Stimulated activated CD8-positive, alpha-beta memory T cell treated with anti-CD3 and anti-CD28 coated beads, Interleukin-15, amount 100 ng/mL, for 24 hours (primary cell): Measurements from ENCODE around the gene NCAPD3.

Experiments
- DNase-seq: peaks from one replicate; pipeline ENCODE4 v3.0.0-alpha.2; 2020; ENCODE audit warnings: low read depth

NCAPD3 gene

DNA sequence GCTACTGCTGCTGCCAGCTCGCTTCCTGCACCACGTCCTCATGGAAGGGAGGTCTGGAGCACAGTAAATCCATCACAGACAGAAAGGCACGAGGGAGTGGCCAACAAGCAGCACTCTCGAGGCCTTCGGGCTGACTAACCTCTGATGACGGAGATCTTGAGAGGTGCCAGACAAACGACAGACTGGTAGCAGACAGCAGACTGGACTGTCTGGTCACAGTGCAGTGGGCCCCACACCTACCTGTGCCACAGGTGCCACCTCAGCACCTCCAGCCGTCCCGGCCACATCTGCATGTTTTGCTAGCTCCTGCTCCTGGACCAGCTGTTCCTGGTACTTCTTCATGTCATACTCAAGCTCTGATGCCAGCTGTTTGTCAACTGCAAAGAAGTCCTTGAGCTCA, 64.1 kb downstream of the NCAPD3 start:
- DNase-seq = no peak

DNA sequence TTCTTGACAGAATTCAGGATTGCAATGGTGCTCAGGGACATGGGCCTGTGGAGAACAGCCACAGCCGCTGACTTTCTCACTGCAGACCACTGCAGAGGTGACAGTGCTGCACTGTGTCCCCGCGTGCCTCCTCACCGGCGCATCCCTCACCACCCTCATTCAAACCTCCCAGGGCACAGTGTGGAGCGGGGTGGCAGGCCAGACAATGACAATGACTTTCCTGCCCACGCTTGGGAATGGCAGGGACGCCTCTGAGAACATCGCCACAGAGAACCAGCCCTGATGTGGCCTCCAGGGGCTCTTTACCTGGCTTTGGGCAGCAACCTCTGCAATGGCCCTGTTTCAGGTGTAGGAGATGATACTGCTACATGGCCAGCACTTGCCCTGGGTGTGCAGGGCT, 65.7 kb downstream of the NCAPD3 start:
- no peak for DNase-seq

DNA sequence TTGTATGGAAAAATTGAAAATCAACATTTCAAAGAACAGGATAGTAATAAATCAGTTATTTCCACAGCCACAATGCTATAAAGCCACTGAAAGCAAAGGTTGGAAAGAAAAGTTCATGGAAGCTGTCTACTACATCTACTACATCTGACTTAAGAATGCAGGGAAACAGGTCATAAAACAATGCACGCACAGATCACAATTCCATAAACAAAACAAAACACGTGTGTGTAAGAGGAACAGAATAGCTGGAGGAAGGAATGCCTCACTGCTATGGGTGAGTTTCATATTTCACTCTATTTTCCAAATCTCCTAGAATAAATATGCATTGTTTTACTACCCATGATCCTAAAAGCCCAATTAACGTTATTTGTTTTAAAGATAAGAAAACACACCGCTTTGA, 66.3 kb downstream of the NCAPD3 start:
- DNase-seq = no peak

DNA sequence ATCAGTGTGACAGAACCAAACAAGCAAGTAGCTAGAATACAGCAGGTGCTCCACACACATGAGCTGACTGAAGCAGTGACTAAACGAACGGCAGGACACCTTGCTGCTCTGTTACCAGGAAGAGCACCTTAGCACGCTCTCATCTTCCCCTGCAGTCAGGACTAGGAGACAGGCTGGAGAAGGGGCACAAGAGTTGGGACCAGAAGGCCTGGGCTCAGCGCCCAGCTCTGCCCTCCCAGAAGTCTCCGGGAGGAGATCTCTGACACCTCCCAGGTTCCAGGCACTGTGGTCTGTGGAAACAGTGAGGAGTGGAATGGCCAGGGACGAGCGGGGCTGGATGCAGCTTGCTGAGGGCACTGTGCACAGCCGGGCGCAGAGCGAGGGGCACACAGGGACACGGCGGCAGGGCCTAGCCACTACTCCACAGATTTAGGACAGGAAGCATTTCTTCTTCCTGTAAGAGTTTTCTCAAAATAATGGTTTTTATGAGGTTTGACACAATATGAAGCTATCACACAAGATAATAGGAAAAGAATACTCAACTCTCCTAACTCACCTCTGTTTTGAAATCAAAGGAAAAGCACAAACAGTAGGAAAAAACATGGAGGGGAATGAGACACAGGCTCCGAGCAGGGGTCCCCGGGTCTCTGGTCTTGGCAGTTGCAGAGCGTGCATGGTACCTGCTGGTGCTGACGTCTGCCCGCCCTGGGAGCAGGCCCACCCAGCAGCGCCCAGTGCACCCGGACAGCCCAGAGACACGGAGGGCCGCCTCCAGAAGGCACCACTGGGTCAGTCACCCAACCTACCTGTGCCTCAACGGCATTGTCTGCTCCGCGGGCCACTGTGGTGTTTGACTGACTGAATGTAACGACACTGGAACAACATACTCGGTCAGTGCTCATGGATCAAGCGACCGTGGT, 67.6 kb downstream of the NCAPD3 start:
- no peak for DNase-seq

DNA sequence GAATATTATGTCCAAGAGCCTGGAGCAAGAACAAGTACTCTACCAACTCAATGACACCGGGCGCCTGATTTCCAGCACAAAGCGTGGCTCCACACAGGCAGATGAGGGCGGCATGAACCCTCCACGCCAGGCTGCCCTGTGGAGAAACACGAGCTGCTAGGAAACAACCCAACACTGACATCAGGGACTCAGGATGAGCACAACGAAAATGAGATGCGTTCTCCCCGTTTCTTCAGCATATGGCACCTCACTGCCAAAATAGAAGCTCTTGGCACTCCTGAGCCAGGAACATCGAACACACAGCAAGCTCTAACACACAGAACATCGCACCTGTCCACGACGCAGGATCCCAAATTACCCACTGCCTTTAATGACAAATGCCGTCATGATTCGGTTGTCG, 68.3 kb downstream of the NCAPD3 start:
- DNase-seq = no peak

DNA sequence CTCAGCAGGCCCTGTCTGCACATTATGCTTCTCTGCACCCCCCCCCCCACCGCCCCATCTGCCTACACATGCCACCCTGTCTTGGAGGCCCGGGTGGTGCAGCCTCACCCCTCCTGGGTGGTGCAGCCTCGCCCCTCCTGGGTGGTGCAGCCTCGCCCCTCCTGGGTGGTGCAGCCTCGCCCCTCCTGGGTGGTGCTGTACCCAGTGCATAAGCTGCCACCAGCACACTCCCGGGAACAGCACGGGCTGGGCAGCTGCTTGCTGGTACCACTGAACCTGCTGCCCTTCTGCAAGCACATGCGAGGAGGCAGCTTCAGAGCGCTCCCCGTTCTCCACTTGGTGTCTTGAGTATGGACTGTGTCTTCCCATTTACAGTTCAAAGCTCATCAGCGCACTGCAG, 69.3 kb downstream of the NCAPD3 start:
- no peak for DNase-seq

DNA sequence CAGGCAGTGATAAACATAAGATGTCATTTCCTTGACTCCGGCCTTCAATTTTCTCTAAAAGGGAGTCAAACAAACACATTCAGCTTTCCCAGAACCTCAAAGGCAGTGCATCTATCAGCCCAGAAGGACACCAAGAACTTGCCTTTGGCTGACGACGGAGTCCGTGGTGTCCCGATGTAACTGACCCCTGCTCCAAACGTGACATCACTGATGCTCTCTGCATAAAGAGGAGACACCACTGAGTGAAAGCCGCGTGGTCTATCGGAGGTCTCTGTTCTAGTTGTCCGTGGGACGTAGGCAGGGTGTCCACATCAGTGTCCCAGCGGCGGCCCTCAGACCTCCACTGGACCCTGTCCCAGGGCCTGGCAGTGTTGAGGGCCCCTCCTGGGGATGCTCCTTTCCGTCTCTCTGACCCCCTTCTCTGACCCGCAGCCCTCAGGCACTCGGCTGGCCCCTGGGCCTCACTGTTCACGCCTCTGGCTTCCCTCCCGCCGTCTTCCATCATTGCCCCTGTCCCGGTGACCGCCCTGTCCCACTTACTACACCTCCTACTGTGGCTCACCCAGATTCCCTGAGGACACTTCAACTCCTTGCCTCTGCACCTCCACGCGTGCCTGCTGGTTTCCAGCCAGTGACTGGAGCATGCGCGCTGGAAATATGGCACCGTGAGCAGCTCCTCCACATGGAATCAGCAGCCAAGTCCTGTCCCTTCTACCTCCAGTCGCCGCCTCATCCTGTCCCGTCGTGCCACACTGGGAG, 70.4 kb downstream of the NCAPD3 start:
- no peak for DNase-seq

DNA sequence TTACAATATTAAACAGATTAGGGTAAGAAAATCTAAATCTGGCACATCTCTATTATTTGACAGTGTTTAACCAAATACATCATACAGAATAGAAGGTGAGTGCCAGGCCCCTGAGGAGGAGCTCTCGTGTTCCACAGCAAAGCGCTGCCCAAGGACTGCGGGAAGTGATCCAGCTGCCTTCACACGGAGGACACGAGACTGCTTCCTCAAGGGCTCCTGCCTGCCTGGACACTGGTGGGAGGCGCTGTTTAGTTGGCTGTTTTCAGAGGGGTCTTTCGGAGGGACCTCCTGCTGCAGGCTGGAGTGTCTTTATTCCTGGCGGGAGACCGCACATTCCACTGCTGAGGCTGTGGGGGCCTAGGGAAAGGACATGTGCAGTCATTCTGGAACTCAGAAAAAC, 71.1 kb downstream of the NCAPD3 start:
- DNase-seq = no peak

DNA sequence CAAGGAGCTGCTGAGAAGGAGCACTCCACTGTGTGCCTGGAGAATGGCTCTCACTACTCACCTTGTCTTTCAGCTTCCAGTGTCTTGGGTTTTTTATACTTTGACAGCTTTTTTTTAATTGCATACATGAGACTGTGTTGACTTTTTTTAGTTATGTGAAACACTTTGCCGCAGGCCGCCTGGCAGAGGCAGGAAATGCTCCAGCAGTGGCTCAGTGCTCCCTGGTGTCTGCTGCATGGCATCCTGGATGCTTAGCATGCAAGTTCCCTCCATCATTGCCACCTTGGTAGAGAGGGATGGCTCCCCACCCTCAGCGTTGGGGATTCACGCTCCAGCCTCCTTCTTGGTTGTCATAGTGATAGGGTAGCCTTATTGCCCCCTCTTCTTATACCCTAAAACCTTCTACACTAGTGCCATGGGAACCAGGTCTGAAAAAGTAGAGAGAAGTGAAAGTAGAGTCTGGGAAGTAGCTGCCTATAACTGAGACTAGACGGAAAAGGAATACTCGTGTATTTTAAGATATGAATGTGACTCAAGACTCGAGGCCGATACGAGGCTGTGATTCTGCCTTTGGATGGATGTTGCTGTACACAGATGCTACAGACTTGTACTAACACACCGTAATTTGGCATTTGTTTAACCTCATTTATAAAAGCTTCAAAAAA, 72.6 kb downstream of the NCAPD3 start:
- DNase-seq = no peak

DNA sequence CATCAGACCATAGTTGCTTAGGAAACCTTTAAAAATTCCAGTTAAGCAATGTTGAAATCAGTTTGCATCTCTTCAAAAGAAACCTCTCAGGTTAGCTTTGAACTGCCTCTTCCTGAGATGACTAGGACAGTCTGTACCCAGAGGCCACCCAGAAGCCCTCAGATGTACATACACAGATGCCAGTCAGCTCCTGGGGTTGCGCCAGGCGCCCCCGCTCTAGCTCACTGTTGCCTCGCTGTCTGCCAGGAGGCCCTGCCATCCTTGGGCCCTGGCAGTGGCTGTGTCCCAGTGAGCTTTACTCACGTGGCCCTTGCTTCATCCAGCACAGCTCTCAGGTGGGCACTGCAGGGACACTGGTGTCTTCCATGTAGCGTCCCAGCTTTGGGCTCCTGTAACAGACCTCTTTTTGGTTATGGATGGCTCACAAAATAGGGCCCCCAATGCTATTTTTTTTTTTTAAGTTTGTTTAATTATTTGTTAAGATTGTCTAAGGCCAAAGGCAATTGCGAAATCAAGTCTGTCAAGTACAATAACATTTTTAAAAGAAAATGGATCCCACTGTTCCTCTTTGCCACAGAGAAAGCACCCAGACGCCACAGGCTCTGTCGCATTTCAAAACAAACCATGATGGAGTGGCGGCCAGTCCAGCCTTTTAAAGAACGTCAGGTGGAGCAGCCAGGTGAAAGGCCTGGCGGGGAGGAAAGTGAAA, 73.4 kb downstream of the NCAPD3 start:
- DNase-seq = no peak

DNA sequence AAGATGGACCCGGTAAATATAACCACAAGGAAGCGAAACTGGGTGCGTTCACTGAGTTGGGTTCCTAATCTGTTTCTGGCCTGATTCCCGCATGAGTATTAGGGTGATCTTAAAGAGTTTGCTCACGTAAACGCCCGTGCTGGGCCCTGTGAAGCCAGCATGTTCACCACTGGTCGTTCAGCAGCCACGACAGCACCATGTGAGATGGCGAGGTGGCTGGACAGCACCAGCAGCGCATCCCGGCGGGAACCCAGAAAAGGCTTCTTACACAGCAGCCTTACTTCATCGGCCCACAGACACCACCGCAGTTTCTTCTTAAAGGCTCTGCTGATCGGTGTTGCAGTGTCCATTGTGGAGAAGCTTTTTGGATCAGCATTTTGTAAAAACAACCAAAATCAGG, 74.4 kb downstream of the NCAPD3 start:
- DNase-seq = no peak

DNA sequence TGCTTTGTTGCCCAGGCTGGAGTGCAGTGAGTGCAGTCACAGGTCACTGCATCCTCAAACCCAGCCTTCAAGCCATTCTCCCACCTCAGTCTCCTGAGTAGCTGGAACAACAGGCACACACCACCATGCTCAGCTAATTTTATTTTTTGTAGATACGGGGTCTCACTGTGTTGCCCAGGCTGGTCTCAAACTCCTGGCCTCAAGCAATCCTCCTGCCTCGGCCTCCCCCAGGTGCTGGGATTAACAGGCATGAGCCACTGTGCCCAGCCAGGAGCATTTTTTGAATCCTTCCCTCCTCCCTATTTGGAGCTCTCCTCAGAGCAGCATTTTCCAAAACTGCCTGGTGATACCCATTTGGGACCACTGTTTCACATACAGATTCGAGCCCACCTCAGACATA, 77.2 kb downstream of the NCAPD3 start:
- no peak for DNase-seq

DNA sequence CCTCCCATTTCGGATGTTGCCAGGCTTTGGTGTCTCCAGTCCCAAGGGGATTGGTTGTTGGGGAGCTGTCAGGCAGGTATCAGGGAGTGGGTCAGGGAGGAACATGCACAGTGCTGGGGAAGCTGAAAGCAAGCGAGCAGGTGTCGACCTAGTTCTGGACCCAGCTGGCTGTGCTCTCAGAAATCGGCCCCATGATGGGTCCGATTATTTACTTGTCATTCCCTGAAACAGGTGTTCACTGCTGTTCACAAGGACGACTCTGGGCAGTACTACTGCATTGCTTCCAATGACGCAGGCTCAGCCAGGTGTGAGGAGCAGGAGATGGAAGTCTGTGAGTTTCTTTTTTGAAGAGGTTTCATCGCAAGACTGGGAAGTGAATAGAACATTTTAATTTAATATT, 78.1 kb downstream of the NCAPD3 start:
- DNase-seq = no peak

DNA sequence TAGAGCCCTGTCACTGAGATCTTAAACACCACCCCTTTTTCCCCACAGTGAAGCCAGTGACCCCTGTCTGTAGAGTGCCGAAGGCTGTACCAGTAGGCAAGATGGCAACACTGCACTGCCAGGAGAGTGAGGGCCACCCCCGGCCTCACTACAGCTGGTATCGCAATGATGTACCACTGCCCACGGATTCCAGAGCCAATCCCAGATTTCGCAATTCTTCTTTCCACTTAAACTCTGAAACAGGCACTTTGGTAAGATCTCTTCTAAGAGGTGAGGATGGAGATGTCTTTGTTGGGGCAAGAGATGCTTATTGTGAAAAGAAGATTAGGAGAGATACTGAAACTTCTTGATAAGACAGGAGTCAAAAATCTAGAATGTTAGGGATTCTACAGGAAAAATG, 79.0 kb downstream of the NCAPD3 start:
- DNase-seq = no peak

DNA sequence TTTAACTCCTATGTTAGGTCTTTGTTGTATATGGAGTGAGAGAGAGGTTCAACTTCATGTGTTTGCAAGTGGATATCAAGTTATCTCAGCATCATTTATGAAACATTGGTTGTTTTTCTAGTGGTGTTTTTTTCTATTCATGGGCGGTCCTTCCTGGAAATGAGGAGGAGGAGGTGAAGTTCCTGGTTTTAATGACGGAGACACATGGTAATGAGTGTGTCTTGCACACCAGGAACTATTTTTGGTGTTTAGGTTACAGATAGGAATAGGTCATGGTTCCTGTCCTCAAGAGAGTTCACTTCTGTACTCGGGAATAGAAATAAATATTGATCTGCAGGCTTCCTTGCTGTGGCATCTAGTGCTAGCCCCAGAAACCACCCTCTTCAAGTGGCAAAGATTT, 80.0 kb downstream of the NCAPD3 start:
- DNase-seq = no peak

DNA sequence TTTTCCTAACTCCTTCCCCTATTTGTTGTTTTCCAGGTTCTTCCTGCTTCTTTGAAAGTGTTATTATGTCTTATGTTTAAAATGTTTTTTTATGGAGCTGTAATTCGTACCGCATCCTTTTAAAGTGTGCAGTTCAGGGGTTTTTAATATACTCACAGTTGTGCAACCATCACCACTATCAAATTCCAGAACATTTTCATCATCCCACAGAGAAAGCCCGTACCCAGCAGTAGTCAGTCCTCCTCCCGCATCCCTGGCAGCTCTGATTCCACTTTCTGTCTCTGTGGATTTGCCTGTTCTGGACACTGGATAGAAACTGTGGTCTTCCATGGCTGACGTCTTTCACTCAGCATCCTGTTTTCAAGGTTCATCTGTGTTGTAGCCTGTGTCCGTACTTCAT, 81.2 kb downstream of the NCAPD3 start:
- DNase-seq = no peak

DNA sequence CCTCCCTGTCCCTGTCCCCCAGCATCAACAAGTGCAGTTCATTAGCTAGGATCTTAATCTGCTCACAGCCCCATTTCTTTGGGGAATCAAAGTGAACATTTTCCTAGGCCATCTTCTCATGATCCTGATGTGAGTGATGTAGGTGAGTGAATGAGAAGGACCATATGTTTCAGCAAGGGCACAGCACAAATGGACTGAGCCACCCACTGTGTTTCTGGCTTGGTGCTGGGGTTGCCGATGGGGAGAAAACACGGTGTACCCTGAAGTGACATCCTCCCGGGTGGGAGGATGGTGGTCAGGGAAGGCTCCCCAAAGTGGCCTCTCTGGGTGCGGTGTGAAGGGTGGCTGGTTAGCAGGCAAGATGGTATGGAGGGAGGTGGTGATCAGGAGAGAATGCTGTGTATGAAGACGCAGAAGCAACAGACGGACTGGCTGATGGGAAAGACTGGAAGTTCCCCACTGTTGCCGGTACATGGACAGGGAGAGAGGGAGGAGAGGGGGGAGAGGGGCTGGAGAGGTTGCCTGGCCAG, 82.7 kb downstream of the NCAPD3 start:
- no peak for DNase-seq

DNA sequence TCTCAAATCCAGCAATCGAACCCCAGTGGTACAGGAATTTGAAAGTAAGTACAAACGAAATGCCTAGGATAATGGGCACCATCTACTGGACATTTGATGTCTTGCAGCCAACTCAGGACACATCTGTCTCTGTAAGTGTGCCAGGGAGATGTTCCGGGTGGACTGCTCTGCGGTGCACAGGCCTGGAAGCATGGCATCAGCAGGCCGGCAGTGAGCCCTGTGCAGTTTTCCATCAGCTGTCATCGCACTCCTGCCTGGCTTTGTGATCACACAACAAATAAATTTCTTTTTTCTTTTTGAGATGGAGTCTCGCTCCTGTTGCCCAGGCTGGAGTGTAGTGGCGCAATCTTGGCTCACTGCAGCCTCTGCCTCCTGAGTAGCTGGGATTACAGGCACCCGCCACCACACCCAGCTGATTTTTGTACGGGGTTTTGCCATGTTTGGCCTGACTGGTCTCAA, 83.9 kb downstream of the NCAPD3 start:
- DNase-seq = no peak

DNA sequence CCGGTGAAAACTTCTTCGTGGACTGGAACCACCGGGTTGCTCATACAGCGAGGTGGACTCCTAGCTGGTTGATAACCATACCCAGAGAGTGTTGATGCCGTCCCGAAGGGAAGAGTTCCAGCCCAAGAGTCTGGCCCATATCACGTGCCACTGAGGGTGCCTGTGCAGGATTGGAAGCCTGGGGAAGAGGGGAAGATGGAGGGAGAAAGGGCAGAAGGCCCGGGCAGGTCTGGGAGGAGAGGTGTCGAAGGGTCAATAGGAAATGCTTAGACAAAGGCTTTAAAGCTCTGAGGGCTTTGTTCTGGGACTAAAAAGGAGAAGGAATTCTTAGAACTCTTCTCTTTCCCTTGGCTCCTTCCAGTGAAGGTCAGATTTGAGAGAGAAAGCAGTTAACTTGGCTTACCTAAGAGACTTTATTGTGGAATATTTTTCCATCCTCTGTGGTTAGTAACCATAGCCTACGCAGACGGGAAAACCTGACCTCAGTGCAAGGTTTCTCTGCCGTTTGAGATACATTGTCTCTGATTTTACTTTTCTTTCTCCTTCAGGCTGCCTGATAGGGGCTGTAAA, 84.4 kb downstream of the NCAPD3 start:
- no peak for DNase-seq

DNA sequence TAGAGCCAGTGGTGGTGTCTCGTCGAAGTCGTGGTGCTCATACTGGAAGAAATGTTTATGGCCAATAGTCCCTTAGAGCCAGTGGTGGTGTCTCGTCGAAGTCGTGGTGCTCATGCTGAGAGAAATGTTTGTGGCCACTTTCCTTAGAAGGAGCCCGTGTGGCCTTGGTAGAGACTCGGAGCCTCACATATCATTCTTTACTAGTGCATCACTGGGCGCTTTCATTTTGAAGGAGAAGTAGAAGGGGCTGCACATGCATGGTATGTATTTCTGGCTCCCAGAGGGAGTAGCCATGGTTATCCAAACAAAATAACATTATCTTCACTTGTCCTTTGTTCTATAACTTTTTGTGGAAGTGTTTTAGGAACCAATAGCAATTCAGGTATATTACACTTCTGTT, 85.4 kb downstream of the NCAPD3 start:
- no peak for DNase-seq

DNA sequence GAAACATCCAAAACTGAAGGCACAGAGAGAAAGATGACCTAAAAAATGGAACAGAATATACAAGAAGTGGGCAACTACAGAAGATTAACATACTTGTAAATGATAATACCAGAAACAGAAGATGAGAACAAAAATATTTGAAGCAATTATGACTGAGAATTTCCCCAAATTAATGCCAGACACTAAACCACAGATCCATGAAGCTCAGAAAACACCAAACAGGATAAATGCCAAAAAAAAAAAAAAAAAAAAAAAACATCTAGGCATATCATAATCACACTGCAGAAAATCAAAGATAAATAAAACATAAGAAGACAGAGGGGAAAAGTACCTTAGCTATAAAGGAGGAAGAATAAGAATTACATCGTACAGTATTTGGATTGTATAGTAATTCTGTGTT, 89.6 kb downstream of the NCAPD3 start:
- DNase-seq = no peak

DNA sequence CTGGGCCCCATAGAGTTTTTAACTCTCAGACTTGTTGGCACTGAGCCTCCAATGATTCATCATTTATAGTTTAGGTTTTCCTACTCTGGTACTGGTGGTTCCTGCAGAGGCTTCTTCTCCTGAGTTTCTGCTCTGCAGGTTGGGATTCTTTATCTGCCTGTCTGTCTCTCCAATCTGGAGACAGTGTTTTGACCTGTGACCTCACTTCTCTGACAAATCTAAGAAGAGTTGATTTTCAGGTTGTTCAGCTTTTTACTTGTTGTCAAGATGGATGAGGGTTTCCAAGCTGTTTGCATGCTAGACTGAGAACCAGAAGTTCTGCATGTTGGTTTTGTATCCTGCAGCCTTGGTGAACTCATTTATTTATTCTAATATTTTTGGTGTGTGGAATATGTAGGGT, 91.0 kb downstream of the NCAPD3 start:
- DNase-seq = no peak
